ENCODE measurements around the gene GDF9.

- TF ChIP-seq CTCF (conservative IDR thresholded peaks at IDR 0.05; ENCODE audit: low read length) (no peak), EZH2phosphoT487 (IDR thresholded peaks at IDR 0.05; ENCODE audit: borderline replicate concordance, low read depth, low read length) (no peak)
Measured at GRCh38 chr5:132868754-132869153, 2.5 kb upstream of the GDF9 start.

Measured in OCI-LY7 (cell line).